Fibroblast of mammary gland (primary cell): ENCODE measurements around the gene ZNF750.
A peak's percentile ranks its signal among the peaks of the same experiment; 100 is the strongest.

Experiments
- DNase-seq: peaks from one replicate; pipeline ENCODE4 v3.0.0-alpha.2; 2010; ENCODE audit warnings: low read depth
- H3K4me3 ChIP-seq: 2 replicates; pipeline ENCODE4 v1.5.1; 2011; ENCODE audit warnings: low read depth, mild to moderate bottlenecking, low read length, moderate library complexity; ENCODE audit not compliant: control insufficient read depth
- CTCF ChIP-seq: conservative IDR thresholded peaks from 2 replicates; pipeline ENCODE4 v1.5.1; 2011; ENCODE audit warnings: low read depth, low read length, inconsistent platforms; ENCODE audit not compliant: control insufficient read depth, insufficient read depth

Gene ZNF750

GRCh38 chr17:82859431-82860403 is 19.9 kb upstream of the ZNF750 start:
- no peak for TF ChIP-seq CTCF
- peak; percentile 54 for DNase-seq
- H3K4me3 ChIP-seq, result no peak overlapping the region

GRCh38 chr17:82858376-82859126 is 18.7 kb upstream of the ZNF750 start:
- no peak for TF ChIP-seq CTCF
- DNase-seq, result no peak
- H3K4me3 ChIP-seq, result no peak overlapping the region

- DNase-seq, result no peak
- no peak overlapping the region for H3K4me3 ChIP-seq
- TF ChIP-seq CTCF, result no peak
Observed at GRCh38 chr17:82856361-82856760, 16.5 kb upstream of the ZNF750 start.

GRCh38 chr17:82854226-82854625 is 14.4 kb upstream of the ZNF750 start:
- TF ChIP-seq CTCF, result no peak
- no peak overlapping the region for H3K4me3 ChIP-seq
- no peak for DNase-seq

GRCh38 chr17:82851381-82851780 is 11.6 kb upstream of the ZNF750 start:
- DNase-seq, result no peak
- no peak overlapping the region for H3K4me3 ChIP-seq
- no peak for TF ChIP-seq CTCF

- TF ChIP-seq CTCF, result no peak
- no peak for DNase-seq
- no peak overlapping the region for H3K4me3 ChIP-seq
Observed at GRCh38 chr17:82849076-82849945, 9.5 kb upstream of the ZNF750 start.
